Testis (tissue), 2 donors: ENCODE data around the gene EXD3.

ENCODE experiments used
- POLR2A ChIP-seq: fragments of 450-650 bp; IDR thresholded peaks from one replicate; pipeline ENCODE4 v1.6.1; 2017; ENCODE audit warnings: antibody characterized with exemption, mild to moderate bottlenecking, moderate library complexity
- TF ChIP-seq, protein P1 (sequence below), 3 experiments: fragments of 450-650 bp in 2 of 3; fragments of 200-600 bp in 1 of 3; sonication (generic) in 1 of 3; IDR thresholded peaks; one replicate each; pipeline ENCODE4 v1.5.1; 2016 to 2019; ENCODE audit warnings: antibody characterized with exemption in 3 of 3, mild to moderate bottlenecking in 2 of 3, moderate library complexity in 1 of 3

DNA sequence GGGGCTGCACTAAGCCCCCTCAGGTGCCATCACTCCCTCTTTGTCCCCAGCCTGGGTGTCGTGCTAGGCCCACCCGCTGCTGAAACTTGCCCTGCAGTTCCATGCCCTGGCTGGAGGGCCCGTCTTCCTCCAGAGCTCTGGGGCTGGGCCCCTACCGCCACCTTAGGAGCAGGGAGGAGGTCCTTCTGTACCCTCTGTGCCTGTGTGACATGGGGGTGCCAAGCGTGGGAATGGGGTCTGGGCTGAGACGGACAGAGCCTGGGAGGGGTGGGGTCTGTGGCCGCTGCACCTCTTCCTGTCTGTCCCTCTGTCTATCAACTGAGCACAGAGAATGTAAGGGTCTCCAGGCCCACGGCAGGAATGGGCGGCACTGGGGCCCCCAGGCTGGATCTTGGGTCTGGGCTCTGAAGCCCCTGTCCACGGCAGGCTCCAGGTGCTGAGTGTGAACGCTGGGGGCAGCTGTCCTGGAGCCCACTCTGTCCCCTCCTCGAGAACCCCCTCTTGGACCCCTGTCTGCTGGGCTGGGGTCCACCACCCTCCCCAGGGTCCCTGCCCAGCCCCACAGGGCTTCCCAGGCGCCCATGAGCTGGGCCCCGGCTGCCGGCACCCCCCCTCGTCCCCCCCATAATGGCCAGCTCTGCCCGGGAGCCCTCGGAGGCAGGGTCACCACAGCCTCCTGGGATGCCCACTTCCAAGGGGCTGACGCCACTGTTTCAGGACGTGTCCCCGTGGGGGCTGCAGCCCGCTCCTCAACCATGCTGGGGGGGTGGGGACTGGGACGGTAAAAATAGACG is 105.0 kb downstream of the EXD3 start:
- TF ChIP-seq POLR2A: no peak
- TF ChIP-seq, protein P1, sequence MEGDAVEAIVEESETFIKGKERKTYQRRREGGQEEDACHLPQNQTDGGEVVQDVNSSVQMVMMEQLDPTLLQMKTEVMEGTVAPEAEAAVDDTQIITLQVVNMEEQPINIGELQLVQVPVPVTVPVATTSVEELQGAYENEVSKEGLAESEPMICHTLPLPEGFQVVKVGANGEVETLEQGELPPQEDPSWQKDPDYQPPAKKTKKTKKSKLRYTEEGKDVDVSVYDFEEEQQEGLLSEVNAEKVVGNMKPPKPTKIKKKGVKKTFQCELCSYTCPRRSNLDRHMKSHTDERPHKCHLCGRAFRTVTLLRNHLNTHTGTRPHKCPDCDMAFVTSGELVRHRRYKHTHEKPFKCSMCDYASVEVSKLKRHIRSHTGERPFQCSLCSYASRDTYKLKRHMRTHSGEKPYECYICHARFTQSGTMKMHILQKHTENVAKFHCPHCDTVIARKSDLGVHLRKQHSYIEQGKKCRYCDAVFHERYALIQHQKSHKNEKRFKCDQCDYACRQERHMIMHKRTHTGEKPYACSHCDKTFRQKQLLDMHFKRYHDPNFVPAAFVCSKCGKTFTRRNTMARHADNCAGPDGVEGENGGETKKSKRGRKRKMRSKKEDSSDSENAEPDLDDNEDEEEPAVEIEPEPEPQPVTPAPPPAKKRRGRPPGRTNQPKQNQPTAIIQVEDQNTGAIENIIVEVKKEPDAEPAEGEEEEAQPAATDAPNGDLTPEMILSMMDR (IDR thresholded peaks at IDR 0.05): no peak
